GM12864 (cell line): ENCODE data around the gene RXRA.
A peak's percentile ranks its signal among the peaks of the same experiment; 100 is the strongest.

Experiments
- DNase-seq: peaks from one replicate; pipeline ENCODE4 v3.0.0-alpha.2; 2011; ENCODE audit warnings: low read depth
- H3K4me3 ChIP-seq: 2 replicates; pipeline ENCODE4 v1.5.1; 2011; ENCODE audit warnings: mild to moderate bottlenecking, low read depth, low read length, control low read depth
- TF ChIP-seq, protein P1 (sequence below): IDR thresholded peaks from 2 replicates; pipeline ENCODE4 v1.5.1; 2011; ENCODE audit warnings: low read depth, mild to moderate bottlenecking, moderate library complexity, low read length, control low read depth, inconsistent platforms; ENCODE audit errors: missing control alignments

The RXRA gene

GRCh38 chr9:134298000-134298399 is 28.3 kb upstream of the RXRA start:
- no peak overlapping the region for H3K4me3 ChIP-seq
- TF ChIP-seq, protein P1, sequence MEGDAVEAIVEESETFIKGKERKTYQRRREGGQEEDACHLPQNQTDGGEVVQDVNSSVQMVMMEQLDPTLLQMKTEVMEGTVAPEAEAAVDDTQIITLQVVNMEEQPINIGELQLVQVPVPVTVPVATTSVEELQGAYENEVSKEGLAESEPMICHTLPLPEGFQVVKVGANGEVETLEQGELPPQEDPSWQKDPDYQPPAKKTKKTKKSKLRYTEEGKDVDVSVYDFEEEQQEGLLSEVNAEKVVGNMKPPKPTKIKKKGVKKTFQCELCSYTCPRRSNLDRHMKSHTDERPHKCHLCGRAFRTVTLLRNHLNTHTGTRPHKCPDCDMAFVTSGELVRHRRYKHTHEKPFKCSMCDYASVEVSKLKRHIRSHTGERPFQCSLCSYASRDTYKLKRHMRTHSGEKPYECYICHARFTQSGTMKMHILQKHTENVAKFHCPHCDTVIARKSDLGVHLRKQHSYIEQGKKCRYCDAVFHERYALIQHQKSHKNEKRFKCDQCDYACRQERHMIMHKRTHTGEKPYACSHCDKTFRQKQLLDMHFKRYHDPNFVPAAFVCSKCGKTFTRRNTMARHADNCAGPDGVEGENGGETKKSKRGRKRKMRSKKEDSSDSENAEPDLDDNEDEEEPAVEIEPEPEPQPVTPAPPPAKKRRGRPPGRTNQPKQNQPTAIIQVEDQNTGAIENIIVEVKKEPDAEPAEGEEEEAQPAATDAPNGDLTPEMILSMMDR: no peak
- DNase-seq: no peak

GRCh38 chr9:134299068-134299467 is 27.2 kb upstream of the RXRA start:
- H3K4me3 ChIP-seq: no peak overlapping the region
- DNase-seq: no peak
- TF ChIP-seq, protein P1: no peak

DNA sequence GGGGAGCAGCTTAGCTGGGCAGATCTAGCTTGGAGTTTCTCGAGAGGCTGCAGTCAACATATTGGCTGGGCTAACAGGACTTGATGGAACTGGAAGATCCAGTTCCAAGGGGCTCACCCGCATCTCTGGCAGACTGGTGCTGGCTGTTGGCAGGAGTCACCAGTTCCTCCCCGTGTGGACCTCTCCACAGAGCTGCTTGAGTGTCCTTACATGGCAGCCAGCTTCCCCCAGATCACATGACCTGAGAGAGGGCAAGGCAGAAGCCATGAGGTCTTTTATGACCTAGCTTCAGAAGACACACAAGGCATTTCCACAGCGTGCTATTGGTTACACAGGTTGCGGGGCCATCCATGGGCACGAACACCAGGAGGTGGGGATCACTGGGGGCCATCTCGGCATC is 26.4 kb upstream of the RXRA start:
- no peak for DNase-seq
- TF ChIP-seq, protein P1: no peak
- H3K4me3 ChIP-seq: no peak overlapping the region

DNA sequence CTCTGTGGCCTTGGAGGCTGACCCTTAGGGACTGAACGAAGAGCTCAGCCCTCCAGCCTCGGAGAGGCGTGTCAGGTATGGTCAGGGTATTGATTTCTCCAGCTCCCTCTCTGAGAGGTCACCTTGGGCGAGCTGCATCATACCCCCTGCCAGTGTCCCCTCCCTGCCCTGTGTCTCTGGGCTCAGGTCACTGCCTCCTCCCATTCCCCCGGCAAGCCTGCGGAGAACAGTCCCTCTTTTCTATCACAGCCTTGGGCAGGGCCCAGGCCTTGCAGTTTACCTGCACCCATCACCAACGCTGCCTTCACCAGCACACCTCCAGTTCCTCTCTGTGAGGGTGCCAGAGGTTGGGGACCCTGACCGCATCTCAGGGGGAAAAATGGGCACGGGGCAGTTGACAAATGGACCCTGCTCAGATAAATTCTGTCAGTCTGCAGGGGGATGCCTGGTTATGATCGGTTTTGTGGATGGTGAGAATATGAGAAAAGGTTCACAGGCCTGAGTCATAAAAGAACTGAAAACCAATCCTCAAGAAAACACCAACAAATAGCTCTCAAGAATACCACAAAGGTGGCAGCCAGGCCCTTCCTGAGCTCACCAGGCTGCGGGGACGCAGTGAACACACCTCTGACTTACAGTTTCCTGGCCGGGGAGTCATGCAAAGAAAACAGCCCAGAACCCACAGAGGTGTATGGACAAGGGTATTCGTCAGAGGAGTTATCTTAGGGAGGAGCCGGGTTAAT is 24.7 kb upstream of the RXRA start:
- TF ChIP-seq, protein P1: no peak
- DNase-seq: peak; percentile 15
- H3K4me3 ChIP-seq: no peak overlapping the region

DNA sequence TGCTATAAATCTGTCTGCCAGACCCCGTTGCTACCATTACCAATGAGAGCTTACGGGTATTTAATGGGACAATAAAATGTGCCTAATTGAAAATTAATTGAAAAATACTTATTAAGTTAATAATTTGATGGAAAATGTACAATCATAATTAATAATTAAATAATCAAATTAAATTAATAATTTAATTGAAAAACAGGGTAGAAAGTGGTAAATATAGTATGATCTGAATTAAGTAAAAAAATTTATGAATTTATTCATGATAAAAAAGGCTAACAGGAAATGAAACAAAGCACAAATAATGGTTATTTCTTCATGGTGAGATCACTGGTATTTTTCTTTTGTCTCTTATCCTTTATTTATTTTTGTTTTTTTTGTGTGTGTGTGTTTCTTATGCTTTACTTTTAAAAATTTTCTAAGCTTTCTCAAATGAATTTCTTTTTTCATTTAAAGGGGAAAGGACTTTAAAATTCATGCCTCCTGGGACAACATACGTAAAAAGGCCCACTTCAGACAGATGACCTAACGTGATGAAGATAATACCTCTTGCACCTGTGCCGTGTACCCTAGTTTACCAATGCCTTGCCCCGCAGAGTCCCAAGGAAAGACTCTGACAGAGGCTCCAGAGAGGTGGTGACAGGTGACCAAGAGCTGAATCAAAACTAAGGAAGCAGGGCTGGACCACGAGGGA is 24.0 kb upstream of the RXRA start:
- TF ChIP-seq, protein P1: no peak
- H3K4me3 ChIP-seq: no peak overlapping the region
- DNase-seq: no peak

GRCh38 chr9:134303601-134304000 is 22.7 kb upstream of the RXRA start:
- no peak for DNase-seq
- TF ChIP-seq, protein P1: no peak
- H3K4me3 ChIP-seq: no peak overlapping the region
